NCI-H128 (cell line): ENCODE results near the gene WASF3.

Source experiments
- DNase-seq: peaks from one replicate; lab custom pipeline; 2025; ENCODE audit not compliant: unreplicated experiment; lab: John Stamatoyannopoulos, UW

Gene WASF3

GRCh38 chr13:26679411-26680122, 122.1 kb downstream of the WASF3 start:
- DNase-seq: no peak

- DNase-seq: no peak
These were observed 122.6 kb downstream of the WASF3 start for GRCh38 chr13:26680123-26680450.

- DNase-seq: no peak
These were observed 123.1 kb downstream of the WASF3 start for GRCh38 chr13:26680572-26680971.

GRCh38 chr13:26681036-26681435, 123.6 kb downstream of the WASF3 start:
- no peak for DNase-seq

GRCh38 chr13:26682606-26683005, 125.1 kb downstream of the WASF3 start:
- no peak for DNase-seq

- DNase-seq: no peak
These were observed 128.1 kb downstream of the WASF3 start for GRCh38 chr13:26685606-26686005.

- no peak for DNase-seq
These were observed 128.8 kb downstream of the WASF3 start for GRCh38 chr13:26686285-26686684.

GRCh38 chr13:26688286-26688685, 130.8 kb downstream of the WASF3 start:
- no peak for DNase-seq

GRCh38 chr13:26688980-26689379, 131.5 kb downstream of the WASF3 start:
- DNase-seq: no peak

- no peak for DNase-seq
These were observed 136.4 kb downstream of the WASF3 start for GRCh38 chr13:26693749-26694463.

- no peak for DNase-seq
These were observed 137.3 kb downstream of the WASF3 start for GRCh38 chr13:26694609-26695359.

- no peak for DNase-seq
These were observed 137.8 kb downstream of the WASF3 start for GRCh38 chr13:26695360-26695705.

- DNase-seq: no peak
These were observed 138.4 kb downstream of the WASF3 start for GRCh38 chr13:26695891-26696311.

GRCh38 chr13:26697069-26697955, 139.8 kb downstream of the WASF3 start:
- DNase-seq: no peak

- peak; percentile 46 for DNase-seq
These were observed 141.1 kb downstream of the WASF3 start for GRCh38 chr13:26698392-26699196.

- DNase-seq: no peak
These were observed 141.7 kb downstream of the WASF3 start for GRCh38 chr13:26699197-26699490.

- DNase-seq: no peak
These were observed 148.1 kb downstream of the WASF3 start for GRCh38 chr13:26705536-26705935.

GRCh38 chr13:26706381-26706780, 148.9 kb downstream of the WASF3 start:
- no peak for DNase-seq

- peak; percentile 77 for DNase-seq
These were observed 149.9 kb downstream of the WASF3 start for GRCh38 chr13:26707122-26708006.

GRCh38 chr13:26708007-26708297, 150.5 kb downstream of the WASF3 start:
- no peak for DNase-seq
